NCI-H2081 (cell line): ENCODE data around the gene ADAMTS5.

Source experiments
- DNase-seq, 2 experiments: peaks; one replicate each; lab custom pipeline; 2025; lab: John Stamatoyannopoulos, UW

The ADAMTS5 gene

GRCh38 chr21:26967062-26967913, at the start of gene ADAMTS5:
TSS of gene ADAMTS5 (minus strand) at chr21:26967088. CDS start at chr21:26966391, 697 bp downstream.
- no peak for DNase-seq

- no peak for DNase-seq
Observed at GRCh38 chr21:27001526-27001925, 34.6 kb upstream of the ADAMTS5 start.

- DNase-seq: no peak
Observed at GRCh38 chr21:26983576-26983975, 16.7 kb upstream of the ADAMTS5 start.

- no peak for DNase-seq
Observed at GRCh38 chr21:26982767-26983166, 15.9 kb upstream of the ADAMTS5 start.

DNA sequence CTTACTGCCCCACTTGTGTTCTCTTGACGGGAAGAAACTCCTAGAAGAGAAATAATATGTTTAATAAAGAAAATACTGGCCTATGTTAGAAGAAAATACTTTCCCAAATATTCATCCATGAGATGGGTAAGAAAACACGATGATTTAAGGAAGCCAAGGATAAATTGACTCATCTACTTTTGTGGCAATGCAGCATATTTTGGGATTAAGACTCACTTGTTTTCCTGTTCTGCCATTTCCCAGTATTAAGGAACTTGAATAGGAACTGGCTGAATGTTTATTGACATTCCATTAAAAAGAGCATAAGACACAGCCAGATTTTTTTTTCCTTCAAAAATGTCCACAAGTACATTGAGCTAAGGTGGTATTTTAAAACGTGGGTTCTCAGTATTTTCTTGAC, 10.9 kb upstream of the ADAMTS5 start:
- no peak for DNase-seq

DNA sequence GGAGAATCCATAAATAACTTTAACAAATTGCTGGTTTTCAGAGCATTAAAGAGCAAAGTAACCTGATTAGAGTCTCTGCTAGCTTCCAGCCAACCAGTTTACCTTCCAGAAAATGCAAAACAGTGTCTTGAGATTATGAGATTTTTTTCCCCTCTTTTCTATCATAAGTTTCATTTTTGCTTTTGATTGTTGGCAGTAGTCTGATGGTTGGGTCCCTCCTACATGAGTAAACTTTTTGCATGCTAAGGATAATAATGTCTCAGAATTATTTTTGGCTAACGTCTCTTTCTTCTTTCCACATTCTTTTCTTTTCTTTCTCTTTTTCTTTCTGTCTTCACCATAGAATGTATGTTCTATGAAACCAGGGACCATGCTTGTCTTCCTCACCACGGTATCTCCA, 6.3 kb upstream of the ADAMTS5 start:
- DNase-seq: no peak

- DNase-seq: no peak
Observed at GRCh38 chr21:26972192-26972591, 5.3 kb upstream of the ADAMTS5 start.

GRCh38 chr21:26969971-26970725, 3.3 kb upstream of the ADAMTS5 start:
- no peak for DNase-seq

DNA sequence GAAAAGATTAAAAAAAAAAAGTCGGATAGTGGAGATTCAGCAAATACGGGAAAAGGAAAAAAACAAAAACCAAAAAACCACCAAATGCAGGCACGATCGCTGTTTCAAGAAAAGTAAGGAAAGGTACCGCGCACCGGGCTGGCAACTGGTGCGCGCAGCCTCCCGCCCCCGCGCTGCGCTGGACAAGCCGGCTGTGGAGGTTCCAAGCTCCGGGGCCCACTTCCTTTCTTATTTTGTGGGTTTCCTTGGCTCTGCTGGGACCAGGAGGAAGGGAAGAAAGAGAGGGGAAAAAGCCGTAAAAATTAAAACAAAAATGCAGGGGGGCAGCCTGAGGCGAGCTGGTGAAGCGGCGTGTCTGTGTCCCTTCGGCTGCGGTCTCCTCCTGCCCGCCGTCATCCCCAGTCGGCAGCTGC, 233 bp downstream of the ADAMTS5 start:
- no peak for DNase-seq

DNA sequence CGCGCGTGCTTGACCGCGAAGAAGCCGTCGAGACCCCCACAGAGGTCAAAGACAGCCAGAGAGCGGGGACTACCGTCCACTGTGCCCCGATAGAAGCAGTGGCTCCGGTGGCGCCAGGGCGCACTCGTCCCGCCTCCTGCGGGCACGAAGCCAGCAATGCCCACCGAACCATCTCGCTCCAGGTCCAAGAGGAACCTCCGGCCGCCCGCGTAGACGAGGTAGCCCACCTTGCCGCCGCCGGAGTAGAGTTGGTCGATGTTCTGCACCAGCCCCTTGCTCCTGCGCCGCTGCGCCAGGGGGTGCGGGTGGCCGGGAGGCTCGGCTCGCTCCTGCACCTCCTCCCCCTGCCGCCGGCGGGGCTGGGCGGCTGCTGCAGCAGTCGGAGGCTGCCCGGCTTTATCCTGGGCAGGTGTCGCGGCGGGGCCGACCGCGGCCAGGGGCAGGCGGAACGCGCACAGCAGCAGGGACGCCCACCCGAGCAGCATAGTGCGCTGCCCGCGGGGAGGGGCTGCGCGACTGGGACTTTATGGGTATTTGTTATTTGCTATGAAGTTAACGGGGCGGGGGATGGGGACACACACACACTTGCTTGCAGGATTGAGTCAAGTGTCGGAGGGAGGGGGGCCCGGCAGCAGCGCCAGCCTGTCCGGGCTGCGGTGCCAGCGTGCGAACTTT, 844 bp downstream of the ADAMTS5 start:
- no peak for DNase-seq

- no peak for DNase-seq
Observed at GRCh38 chr21:26965040-26965906, 1.6 kb downstream of the ADAMTS5 start.

GRCh38 chr21:26964170-26964778, 2.6 kb downstream of the ADAMTS5 start:
- DNase-seq: no peak

- DNase-seq: no peak
Observed at GRCh38 chr21:26962621-26963181, 4.2 kb downstream of the ADAMTS5 start.

GRCh38 chr21:26961698-26962097, 5.2 kb downstream of the ADAMTS5 start:
- no peak for DNase-seq

GRCh38 chr21:26958788-26959187, 8.1 kb downstream of the ADAMTS5 start:
- no peak for DNase-seq

- DNase-seq: no peak
Observed at GRCh38 chr21:26956813-26957212, 10.1 kb downstream of the ADAMTS5 start.

DNA sequence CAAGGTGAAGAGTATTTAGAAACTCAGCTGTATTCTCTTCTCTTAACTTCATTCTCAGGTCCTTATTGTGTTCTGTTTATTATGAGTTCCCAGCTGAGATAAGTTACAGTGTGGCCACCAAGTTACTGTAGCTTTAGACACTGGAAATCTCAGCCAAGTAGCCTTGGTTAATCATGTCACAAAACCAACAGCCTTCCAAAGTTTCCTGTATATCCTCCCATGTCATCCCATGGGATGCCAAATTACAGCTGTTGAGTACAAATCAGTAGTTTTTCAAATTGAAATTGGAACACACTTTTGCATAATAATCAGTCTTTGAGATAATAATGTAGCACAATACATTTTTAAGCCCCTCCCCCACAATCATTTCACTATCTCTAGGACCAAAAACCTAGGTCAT, 10.7 kb downstream of the ADAMTS5 start:
- no peak for DNase-seq

DNA sequence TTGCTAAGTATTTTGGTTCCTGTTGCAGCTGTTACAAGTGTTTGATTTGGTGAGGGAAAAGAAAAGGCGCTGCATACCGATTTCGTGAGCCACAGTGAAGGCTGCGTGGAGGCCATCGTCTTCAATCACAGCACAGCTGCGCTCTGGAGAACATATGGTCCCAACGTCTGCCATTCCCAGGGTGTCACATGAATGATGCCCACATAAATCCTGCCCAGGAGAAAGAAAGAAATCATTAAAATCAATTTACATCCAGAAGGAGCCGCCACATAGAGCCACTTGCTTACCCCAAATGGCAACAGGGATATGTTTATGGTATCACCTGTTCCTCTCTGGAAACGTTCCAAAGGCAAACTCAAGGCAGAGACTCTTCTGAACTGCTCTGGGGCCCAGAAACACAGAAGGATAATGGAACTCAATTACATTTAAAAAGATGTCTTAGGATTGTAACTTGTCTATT, 12.2 kb downstream of the ADAMTS5 start:
- no peak for DNase-seq

DNA sequence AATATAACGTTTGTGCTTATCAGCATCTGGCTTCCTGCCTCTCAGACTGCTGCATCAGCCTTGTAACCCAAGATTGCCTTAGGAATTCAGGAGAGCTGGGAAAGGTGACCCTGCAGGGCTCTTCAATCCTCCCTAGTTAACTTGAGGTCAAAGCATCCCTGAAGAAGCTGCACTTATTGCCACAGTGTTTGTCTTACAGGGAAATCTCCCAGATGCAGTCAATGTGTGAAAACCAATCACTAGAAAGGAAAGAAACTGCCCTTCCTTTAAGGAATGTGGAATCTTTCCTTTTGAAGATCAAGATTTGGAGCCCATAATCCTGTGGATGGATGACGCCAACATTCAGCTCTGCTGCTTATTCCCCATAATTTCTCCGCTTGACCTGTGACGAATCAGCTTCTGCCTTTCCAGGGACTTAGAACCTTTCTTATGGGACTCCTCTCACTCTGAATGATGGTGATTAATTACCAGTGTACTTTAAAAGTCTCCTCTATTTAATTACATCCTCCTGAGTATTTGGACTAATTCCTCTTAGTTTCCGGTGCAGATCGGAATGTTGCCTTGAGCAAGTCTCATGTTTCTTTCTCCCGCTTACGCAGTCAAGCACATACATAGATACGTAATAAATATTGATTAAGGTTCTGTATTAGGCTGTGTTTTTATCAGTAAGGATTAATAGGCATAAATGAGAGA, 14.4 kb downstream of the ADAMTS5 start:
- no peak for DNase-seq

DNA sequence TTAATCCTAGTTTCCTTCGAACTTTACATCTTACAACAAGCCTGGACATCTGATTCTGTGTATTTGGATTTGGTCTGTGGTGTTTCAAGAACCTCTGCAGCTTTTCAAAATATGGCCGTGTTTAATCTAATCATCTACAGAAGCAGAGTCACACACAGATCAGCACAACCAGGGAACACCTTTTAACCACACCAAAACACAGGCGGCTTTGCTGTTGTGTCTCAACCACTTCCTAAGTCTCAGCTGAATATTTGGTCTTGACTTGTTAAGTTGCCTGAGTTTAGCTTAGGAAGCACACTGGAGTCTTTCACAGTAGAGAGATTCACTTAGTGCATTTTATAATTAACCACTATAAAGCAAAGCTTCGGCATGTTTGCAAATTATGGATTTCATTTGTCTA, 17.1 kb downstream of the ADAMTS5 start:
- no peak for DNase-seq
